RCC 7860 (cell line): ENCODE data around the gene PAXX.
"Not testable (repeated sequence)": the region's sequence is repeated elsewhere in the genome, so short reads cannot be mapped to it uniquely, and the experiment has no call there.

Source experiments
- DNase-seq: peaks from one replicate; pipeline ENCODE4 v3.0.0-alpha.2; 2015; ENCODE audit warnings: low spot score
- FAIRE-seq: peaks from 2 replicates; lab custom pipeline; 2012; peaks lifted over from hg19 to GRCh38; lab: Jason Lieb, UNC

PAXX gene

DNA sequence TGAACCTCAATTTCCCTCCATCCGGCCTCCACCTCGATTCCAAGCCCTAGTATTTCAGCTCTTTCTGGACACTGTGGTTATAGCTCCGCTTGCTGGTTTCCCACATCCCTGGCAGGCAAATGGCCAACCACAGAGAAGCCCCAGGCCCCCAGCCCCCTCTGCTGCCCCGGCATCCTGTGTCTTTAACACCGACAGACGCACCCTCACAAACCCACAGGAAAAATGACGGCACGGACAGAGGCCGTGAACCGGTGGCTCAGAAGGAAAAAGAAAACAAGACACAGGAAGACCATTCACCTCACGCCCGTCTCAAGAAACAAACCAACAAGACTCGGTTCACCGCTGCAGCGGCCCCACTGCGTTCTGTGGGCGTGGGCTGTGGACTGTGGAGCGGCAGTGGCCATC is 5.6 kb downstream of the PAXX start:
- DNase-seq: no peak
- FAIRE-seq: no peak

DNA sequence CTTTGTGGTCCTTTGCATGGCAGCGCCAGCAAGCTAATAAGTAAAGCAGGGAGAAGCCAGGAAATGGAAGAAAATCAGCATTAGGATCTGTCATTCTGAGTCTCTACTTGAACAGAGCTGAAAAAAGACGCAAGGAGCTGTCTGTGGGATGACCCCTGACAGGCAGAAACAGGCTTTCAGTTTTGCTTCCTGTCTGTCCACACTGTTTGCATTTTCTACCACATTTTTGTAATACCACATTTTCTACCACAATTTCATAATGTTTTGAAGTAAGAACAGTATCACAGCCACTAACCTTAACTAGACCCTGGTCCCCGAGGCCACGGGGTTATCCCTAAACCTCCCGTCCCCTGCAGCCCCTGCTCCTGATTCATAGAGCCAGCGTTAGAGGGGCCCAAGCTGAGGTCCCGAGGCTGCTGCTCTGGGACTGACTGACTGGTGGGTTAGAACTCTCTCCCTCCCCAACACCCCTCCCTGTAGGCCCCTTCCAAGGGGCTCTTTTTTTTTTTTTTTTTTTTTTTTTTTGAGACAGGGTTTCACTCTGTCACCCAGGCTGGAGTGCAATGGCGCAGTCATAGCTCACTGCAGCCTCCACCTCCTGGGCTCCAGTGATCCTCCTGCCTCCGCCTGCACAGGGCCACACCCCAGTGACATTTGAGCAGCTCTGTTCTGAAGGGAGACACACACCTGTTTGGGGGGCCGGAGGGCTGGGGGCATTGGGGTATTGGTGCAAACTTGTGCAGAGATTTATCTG is 8.1 kb downstream of the PAXX start:
- FAIRE-seq (no peak), DNase-seq (no peak)

DNA sequence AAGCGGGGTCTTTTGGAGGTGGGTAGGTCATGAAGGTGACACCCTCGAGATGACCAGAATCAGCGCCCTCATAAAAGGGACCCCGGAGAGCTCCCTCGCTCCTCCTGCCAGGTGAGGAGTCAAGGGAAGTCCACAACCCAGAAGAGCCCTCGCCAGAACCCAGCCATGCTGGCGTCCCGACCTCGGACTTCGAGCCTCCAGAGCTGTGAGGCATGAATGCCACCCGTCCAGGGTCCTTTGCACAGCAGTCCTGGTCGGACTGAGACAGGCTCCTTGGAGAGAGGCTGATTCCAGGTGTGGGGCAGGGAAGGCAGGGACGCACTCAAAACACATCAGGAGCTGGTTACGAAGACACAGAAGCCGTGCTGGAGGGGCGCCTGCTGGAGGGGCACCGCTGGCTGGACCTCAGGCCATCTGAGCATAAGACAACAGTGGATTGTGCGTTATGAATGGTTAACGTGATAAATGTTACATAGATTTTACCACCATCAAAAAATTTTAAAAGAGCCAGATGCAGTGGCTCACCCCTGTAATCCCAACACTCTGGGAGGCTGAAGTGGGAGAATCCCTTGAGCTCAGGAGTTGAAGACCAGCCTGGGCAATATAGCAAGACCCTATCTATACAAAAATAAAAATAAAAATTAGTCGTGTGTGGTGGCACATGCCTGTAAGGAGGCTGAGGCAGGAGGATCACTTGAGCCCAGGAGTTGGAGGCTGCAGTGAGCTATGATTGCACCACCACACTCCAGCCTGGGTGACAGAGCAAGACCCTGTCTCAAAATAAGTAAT is 9.8 kb downstream of the PAXX start:
- no peak for FAIRE-seq
- DNase-seq: no peak

DNA sequence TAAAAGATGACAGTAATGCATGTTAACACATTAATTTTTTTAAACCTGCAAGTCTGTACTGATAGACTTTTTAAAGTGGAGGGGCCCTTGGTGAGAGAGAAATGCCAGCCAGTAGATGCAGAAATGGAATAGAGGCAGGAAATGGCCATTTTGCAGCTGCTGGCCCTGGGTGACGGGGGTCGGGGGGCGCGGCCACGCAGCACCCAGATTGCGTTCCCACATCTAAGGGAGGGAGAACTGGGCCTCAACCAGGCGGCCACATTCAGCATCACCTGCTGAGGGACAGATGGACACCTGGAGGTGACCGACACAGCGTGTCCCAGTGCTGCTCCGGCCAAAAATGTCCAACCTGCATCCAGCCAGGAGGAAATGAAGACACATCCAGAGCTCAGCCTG is 10.4 kb downstream of the PAXX start:
- FAIRE-seq (no peak), DNase-seq (no peak)

DNA sequence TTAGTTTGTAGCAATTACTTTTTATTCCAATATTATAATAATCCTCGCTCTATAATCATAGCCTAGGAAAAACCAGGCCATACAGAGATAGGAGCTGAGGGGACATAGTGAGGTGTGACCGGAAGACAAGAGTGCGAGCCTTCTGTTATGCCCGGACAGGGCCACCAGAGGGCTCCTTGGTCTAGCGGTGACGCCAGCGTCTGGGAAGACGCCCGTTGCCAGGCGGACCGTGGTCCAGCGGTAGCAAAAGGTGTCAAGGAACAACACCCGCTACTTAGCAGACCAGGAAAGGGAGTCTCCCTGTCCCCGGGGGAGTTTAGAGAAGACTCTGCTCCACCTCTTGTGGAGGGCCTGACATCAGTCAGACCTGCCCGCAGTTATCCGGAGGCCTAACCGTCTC is 12.1 kb downstream of the PAXX start:
- DNase-seq, FAIRE-seq: not testable (repeated sequence)

DNA sequence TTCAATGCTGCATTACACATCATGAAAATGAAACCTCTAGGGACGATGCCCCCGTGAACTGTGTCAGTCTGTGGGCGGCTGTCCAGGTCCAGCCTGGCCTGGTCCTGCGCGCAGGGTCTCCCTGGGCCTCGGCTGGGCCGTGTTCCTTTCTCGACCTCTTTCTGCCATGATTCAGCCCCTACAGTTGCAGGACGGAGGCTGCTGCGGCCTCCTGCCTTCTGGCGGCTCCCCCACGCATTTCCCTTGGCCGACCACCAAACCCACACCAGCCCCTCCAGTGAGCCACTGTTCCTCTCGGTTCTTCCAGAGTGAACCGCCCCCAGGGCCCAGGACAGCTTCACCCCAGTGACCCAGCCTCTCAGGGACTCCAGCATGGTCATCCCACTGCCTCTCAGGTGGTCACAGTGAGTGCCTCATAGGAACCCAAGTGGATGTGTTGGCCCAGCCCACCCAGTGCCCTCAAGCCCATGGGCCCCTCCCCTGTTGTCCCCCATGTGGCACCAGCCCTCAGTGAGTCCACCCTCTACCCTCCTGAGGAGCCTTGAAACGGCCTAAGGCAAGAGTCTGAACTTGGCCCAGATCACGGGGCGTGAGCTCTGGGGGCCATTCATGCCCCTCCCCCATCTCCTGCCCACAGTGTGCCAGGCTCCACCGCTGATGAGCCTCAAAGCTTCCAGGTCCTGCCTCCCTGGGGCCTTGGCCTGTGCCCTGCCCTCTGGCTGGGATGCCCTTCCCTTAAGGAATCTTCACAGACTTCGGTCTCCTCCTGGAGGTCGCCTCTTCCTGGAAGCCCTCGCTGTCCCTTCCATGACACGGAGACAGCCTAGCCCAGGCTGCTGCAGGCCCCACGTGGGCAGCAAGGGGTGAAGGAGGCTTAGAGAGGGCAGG is 14.1 kb downstream of the PAXX start:
- FAIRE-seq (no peak), DNase-seq (no peak)

DNA sequence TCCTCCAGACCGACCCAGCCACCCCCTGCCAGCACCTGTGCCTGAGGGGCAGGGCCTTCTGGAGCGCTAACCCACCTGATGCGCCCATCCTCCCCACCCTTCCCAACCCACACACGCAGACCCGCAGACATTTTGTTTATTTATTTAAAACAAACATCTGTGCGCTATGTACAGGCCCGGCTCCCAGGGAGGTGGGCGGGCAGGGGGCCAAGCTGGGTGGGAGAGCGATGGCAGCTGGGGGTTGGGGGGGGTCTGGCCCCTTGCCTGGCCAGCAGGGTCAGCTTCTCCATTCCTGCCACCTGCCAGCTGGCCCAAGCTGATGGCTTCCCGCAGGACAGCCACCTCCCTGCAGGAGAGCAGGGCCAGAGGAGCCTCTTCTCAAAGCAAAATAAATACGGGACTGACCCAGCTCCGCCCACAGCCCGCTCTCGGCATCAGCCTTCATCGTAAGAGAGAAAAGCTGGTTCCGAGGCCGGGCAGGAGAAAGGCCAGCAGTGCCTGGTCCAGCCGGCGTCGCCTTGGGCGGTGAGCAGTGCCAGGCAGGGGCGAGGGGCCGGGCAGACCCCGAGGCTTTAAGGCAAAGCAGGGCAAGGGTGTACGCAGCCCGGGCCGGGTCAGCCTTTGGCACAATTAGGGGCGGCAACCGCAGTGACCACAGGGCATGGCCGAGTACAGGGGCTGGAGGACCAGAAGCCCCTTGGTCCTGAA is 15.0 kb downstream of the PAXX start:
- DNase-seq (no peak), FAIRE-seq (no peak)

DNA sequence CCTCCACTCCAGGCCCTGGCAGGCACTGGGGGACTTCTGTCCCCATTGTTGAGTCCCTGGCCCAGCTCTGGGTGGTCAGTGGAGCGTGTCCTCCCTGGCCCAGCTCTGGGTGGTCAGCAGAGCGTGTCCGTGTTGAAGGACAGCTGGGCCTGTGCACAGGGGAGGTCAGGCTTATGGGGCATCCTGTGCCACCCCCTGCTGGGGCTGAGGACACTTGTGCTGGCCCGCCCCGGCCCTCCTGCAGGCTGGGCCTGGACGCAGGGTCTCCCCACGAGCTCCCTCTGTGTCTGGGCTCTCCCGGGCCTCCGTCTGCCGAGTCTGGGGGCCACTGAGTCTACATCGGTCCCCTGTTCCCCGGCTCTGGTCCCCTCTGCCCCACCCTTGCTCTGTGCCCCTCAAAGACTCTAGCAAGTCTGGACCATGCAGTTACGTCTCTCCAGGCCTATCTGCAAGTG is 15.6 kb downstream of the PAXX start:
- FAIRE-seq: no peak
- DNase-seq: no peak

DNA sequence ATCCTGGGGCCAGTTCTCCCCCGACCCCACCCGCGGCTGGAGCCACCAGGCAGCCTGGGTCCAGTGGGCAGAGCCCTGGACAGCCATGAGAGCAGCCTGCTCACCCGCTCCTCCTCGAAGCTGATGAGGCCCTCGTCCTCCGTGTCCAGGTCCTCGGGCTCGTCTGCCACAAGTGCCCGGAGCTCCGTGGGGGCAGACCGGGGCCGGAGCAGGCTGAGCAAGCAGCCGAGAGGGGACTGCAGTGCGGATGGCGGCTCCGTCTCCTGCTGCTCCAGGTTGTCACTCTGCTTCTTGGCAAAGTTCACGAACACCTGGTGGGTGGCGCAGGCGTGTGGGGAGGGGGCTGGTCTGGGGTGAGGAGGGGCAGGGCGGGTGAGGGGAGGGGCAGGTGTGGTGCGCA is 16.1 kb downstream of the PAXX start:
- no peak for FAIRE-seq
- DNase-seq: no peak

DNA sequence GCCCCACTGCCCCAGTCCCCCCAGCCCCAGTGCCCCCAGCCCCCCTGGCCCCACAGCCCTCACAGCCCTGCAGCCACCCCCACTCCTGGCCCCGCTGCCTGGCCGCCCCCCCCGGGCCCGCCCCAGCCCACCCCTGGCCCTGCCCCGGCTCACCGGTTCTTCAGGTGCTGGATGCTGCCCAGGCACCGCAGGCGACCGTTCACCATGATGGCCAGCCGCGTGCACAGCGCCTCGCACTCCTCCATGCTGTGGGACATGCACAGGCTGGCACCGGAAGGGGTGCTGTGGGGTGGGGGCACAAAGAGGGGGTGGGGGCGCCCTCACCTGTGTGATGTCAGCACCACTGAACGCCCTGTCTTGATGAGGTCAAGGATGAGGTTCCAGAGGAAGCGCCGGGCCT is 17.0 kb downstream of the PAXX start:
- FAIRE-seq (no peak), DNase-seq (no peak)

DNA sequence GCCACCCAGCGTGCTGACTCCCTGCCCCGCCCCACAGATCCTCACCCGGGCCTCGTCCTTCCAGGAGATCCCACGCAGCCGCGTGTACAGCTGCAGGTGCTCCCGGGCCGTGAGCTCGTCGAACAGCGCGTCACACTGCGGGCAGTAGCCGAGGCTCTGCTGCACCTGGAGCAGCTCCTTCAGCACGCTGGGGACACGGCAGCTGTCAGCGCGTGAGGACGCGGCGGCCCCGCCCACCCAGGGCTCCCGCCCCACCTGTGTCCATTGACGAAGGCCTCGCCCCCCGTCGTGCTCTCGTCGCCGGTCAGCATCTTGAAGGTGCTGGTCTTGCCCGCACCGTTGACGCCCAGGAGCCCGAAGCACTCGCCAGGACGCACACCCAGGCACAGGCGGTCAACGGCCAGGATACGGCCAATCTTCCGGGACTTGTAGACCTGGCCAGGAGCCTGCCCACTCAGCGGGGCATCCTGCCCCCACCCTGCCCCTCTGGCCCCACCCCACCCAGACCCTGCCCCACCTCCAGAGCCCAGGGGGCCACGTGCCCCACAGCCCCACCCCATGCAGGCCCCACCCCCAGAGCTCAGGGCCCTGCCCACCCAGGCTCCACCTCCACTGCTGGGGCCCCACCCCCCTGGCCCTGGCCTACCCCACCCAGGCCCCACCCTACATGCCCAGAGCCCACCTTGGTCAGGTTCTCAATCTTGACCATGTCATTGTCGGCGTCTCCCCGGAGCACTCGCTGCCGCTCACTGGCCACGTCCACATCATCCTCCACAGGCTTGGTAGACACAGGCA is 17.9 kb downstream of the PAXX start:
- no peak for DNase-seq
- no peak for FAIRE-seq

DNA sequence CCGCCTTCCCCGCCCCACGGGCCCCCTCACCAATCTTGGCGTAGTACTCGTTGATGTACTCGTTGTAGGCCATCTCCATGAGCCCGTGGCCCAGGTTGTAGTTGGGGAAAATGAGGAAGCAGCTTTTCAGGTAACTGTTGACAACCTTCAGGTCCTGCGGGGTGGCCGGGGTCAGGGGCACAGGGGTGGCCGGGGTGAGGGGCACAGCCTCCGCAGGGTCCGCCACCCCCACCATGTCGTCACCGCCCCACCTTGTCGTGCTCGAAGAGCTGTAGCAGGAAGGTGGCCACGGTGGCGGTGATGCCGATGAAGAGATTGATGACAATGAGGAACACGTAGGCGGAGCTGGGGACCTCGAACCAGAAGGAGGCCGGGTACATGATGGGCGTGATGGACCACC is 18.9 kb downstream of the PAXX start:
- FAIRE-seq (no peak), DNase-seq (no peak)

DNA sequence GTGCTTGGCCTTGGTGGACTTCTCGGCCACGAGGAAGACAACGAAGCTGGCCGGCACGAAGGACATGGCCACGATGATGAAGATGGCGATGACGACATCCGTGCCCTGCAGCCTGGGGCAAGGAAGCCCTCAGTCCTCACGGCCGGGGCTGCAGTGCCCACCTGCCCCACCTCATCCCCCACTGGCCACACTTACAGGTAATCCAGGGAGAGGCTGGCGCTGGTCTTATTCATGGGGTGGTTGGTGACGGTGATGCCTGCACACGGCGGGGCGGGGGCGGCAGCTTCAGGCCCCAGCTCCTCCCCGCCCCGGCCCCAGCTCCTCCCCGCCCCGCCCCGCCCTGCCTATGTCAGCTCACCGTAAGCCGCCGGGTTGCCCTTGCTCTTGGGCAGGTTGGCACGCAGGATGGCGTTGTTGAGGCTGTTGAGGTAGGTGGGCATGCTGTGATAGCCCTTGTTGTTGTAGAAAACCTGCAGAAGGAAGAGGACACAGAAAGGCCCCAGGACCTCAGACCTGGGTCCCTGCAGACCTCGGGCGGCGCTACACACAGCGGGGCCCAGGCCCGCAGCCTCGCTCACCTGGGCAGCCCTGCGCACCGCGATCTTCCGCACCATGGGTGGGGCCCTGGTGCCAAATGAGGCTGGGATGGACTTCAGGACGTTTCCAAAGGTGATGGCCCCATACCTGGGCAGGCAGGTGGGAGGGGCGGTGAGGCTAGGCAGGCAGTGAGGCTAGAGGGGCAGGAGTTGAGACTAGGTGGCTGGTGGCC is 19.9 kb downstream of the PAXX start:
- FAIRE-seq: no peak
- DNase-seq: no peak

DNA sequence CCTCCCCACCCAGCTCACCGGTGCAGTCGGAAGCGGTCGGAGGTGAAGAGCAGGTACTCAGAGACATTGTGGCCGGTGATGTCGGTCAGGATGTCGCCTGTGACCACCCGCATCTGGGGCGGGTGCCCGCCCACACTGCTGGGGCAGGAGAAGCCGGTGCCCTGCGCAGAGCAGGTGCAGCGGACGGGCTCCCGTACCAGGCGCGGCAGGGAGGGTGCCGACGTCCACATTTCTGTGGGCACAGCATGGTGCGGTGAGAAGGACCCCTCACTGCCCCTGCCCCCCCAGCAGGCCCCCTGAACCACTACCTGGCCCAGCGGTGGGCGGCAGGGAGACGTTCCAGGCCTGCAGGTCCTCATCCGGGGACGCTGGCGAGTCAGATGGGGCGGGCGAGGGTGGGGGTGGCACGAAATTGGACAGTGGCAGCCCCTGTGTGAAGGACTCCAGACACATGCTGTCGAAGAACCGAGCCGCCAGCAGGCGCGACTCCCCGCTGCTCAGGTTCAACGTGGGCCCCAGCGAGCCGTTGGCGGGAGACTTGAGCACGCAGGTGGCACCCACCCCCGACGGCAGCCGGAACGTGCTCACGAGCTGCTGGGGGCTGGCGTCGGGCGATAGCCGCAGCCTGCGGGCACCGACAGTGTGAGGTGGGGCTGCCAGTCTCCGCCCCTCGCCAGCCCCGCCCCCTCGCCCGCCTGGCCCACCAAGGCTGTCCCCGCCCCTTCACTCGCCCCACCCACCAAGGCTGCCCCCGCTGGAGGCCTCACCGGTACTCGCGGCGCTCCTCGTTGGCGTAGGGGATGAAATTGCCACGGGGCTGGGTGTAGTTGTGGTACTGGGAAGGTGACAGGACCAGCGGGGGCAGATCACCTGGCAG is 20.7 kb downstream of the PAXX start:
- DNase-seq (no peak), FAIRE-seq (no peak)

DNA sequence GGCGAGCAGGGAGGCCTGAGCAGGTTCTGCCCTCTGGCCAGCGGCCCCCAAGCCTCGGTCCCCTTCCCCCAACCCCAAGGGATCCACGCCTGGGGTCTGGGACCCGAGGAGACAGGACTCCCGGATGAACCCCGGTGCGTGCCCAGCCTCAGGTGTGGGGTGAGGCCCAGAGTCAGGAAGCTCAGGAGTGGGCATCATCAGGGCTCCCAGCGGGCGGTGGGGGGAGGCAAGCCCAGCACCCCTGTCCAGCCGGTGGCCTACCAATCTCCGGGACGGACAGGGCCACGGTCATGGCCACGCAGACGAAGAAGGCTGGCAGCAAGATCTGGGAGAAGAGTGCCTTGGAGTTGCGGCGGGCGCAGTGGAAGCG is 21.3 kb downstream of the PAXX start:
- no peak for FAIRE-seq
- DNase-seq: no peak

DNA sequence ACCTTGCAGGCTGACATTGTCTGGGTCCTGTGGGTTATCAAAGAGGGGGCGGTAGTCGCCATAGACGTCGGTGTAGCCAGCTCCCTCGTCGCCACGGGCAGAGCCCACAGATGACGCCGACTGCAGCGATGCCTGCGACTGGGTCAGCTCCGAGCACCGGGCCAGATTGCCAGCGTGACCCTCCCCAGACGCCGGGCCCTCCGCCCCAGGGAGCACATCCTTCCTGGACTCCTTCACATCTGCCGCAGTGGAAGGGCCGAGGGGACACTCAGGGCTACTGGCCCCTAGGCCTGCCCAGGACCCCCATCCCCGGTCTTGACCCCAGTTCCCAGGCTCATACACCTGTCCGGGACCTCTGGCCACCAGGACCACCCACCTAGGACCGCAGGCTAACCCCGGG is 21.9 kb downstream of the PAXX start:
- DNase-seq: no peak
- FAIRE-seq: no peak

DNA sequence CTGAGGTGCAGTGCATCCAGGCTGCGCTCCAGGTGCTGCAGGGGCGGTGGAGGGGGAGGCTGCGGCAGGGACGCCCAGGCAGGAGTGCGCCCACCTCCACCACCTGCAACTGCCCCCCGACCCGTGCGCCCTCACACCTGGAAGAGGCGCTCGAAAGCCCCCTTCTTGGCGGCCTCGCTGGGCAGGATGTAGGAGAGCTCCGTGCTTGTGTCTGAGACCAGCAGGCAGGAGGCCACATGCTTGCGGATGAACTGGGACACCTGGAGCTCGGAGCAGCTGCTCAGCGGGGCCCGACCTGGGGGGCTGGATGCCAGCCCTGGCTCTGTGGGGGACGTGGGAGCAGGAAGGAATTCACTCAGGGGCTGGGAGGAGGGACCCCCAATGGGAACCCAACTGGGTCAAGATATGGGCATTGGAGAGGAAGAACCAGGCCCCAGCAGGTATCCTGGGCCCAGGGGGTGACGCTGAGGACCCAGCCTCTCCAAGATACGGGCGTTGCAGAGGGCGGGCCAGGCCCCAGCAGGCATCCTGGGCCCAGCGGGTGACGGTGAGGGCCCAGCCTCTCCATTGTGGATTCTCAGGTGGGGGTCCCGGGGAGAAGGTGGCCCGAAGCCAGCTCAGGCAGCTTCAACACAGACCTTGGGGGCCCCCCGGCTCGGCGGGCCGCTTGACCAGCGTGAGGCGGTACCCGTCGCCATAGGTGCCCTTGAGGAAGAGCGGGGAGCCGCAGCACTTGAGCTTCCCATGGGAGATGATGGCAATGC is 22.7 kb downstream of the PAXX start:
- DNase-seq (no peak), FAIRE-seq (no peak)

DNA sequence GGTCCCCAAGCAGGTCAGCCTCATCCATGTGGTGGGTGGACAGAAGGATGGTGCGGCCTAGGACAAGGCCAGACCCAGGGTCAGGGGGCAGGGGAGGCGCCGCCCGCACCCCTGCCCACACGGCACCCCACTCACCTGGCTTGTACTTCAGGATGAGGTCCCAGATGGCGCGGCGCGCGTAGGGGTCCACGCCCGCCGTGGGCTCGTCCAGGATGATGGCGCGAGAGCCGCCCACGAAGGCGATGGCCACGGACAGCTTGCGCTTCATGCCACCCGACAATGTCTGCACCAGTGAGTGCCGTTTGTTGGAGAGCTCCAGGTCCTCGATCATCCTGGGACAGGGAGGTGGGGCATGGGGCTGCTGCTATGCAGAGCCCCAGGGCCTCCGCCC is 23.3 kb downstream of the PAXX start:
- DNase-seq (no peak), FAIRE-seq (no peak)
